Measurements from ENCODE around the gene SUFU. TPM values are rescaled to one million over a fixed set of nuclear protein-coding genes. Genes with fewer than 3 reads are reported as not detected.

Gene SUFU
- total and polyA plus RNA-seq, 9 donors = 4.6 to 19.1 (median 14.2) TPM

- H3K36me3 ChIP-seq = no peaks in the 10 kb centered on the region
- H3K4me1 ChIP-seq (ENCODE audit: insufficient read depth) = peaks cover 6% of the 10 kb centered on the region
- 44 to 67% (median 50%) methylated on average over 7 of the region's 7 CpGs for WGBS, 3 donors
- peak overlapping the region; percentile 59 to 81 for H3K27ac ChIP-seq
- no peaks in the 10 kb centered on the region for H3K27me3 ChIP-seq
- TF ChIP-seq POLR2A (IDR thresholded peaks at IDR 0.05) = no peak
- TF ChIP-seq EP300 (IDR thresholded peaks at IDR 0.05) = no peak
- no peak for TF ChIP-seq CTCF (IDR thresholded peaks at IDR 0.05)
- DNase-seq = peak in 1 of 5 donors; percentile 24
- intact Hi-C loops (cut with DNase I) = loop anchor here in 1 of 4 donors (5.0 kb wide), 1 partner anchor 33 kb away; no protein-coding TSS in a partner anchor
- no peaks in the 10 kb centered on the region for H3K9me3 ChIP-seq
- no peak overlapping the region for H3K4me3 ChIP-seq
These were observed 100.2 kb downstream of the SUFU start for GRCh38 chr10:102603946-102604345.

DNA sequence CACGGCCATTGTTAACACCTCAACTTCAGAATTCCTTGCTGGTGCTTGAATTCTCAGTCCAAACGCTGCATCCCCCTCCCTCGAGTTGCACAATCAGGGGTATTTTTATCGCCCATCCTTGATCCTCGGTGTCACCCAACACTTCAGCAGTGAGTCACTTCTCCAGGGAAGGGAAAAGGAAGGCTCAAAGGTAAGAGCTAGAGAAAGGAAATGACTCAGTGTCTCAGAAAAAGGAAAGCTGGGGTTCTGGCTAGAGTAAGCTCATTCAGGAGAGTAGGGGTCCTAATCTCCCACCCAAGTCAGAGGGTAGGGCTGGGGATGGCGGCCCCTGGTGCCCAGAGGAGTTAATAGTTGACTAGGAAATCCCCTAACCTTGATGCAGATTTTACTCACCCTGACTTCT lies 100.7 kb downstream of the SUFU start:
- H3K36me3 ChIP-seq = no peaks in the 10 kb centered on the region
- peak in 2 of 5 donors; percentile 47 to 68 for DNase-seq
- intact Hi-C loops (cut with DNase I) = loop anchor here in 1 of 4 donors (5.0 kb wide), 1 partner anchor 33 kb away; no protein-coding TSS in a partner anchor
- TF ChIP-seq EP300 (IDR thresholded peaks at IDR 0.05) = no peak
- no peak for TF ChIP-seq POLR2A (IDR thresholded peaks at IDR 0.05)
- TF ChIP-seq CTCF (IDR thresholded peaks at IDR 0.05) = no peak
- 41 to 58% (median 46%) methylated on average over 6 of the region's 6 CpGs for WGBS, 3 donors
- H3K27ac ChIP-seq = peak overlapping the region in 1 of 2 donors; percentile 81
- no peak overlapping the region for H3K4me3 ChIP-seq
- H3K9me3 ChIP-seq = no peaks in the 10 kb centered on the region
- no peaks in the 10 kb centered on the region for H3K27me3 ChIP-seq
- H3K4me1 ChIP-seq (ENCODE audit: insufficient read depth) = peaks cover 6% of the 10 kb centered on the region

GRCh38 chr10:102605712-102606111 lies 101.9 kb downstream of the SUFU start:
- Histone ChIP-seq H3K27me3 (no peaks in the 10 kb centered on the region), H3K9me3 (no peaks in the 10 kb centered on the region), H3K27ac (no peak overlapping the region), H3K4me3 (no peak overlapping the region), H3K4me1 (ENCODE audit: insufficient read depth) (peaks cover 6% of the 10 kb centered on the region), H3K36me3 (no peaks in the 10 kb centered on the region)
- intact Hi-C loops (cut with DNase I) = no loop called here
- 76 to 96% (median 88%) methylated on average over 5 of the region's 5 CpGs for WGBS, 3 donors
- TF ChIP-seq POLR2A (IDR thresholded peaks at IDR 0.05) = no peak
- TF ChIP-seq EP300 (IDR thresholded peaks at IDR 0.05) = no peak
- TF ChIP-seq CTCF (IDR thresholded peaks at IDR 0.05) = no peak
- DNase-seq = no peak

DNA sequence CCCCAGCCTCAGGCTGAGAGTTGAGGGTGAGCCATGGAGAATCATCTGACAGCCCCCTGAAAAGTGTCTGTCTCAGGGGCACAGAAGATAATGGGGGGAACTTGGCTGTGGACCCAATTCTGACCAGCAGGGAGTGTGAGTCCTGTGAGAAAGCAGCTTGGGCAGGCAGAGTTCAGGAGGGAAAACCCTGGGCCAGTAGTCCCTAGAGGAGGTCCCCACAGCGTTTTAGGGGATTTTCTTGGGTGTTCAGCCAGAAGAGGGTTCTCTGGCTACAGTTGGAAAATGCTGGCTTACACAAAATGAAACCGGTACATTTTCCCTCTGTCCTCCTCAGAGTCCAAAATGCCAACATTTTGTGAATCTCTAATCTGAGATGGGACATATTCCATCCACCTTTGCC lies 104.7 kb downstream of the SUFU start:
- no peak for DNase-seq
- H3K36me3 ChIP-seq = no peaks in the 10 kb centered on the region
- H3K27ac ChIP-seq = no peak overlapping the region
- WGBS, 3 donors = 78 to 97% (median 86%) methylated on average over 2 of the region's 2 CpGs
- no peaks in the 10 kb centered on the region for H3K27me3 ChIP-seq
- no peaks in the 10 kb centered on the region for H3K4me1 ChIP-seq (ENCODE audit: insufficient read depth)
- no peak for TF ChIP-seq EP300 (IDR thresholded peaks at IDR 0.05)
- no peak for TF ChIP-seq CTCF (IDR thresholded peaks at IDR 0.05)
- no peak for TF ChIP-seq POLR2A (IDR thresholded peaks at IDR 0.05)
- H3K9me3 ChIP-seq = no peaks in the 10 kb centered on the region
- no peak overlapping the region for H3K4me3 ChIP-seq
- intact Hi-C loops (cut with DNase I) = no loop called here
